ENCODE results near the gene SLC24A4. TPM values are rescaled to one million over a fixed set of nuclear protein-coding genes. Genes with fewer than 3 reads are reported as not detected.

The SLC24A4 gene
- total RNA-seq, 2 experiments from 2014 or later, result not detected

- intact Hi-C loops (cut with micrococcal nuclease), result no loop called here
- H3K27me3 Mint-ChIP-seq, result no peaks in the 10 kb centered on the region
- no peaks in the 10 kb centered on the region for H3K9me3 Mint-ChIP-seq
- ATAC-seq, result no peak
- H3K36me3 Mint-ChIP-seq (ENCODE audit: low read depth), result no peaks in the 10 kb centered on the region
- no peak overlapping the region for H3K4me3 Mint-ChIP-seq
- POLR2A ChIA-PET, result interaction anchor here (0.7 kb wide), 1 partner anchor 41 kb away, joined by 3 read pairs; no protein-coding TSS in a partner anchor
- CTCF ChIA-PET, result interaction anchor here (0.8 kb wide), 1 partner anchor 11 kb away, joined by 3 read pairs; no protein-coding TSS in a partner anchor
- no peak overlapping the region for H3K27ac Mint-ChIP-seq
- TF ChIP-seq CTCF (IDR thresholded peaks at IDR 0.05), result no peak
- DNase-seq, result no peak
- H3K4me1 Mint-ChIP-seq (ENCODE audit: low read depth), result peaks cover 6% of the 10 kb centered on the region
These were observed 166.7 kb downstream of the SLC24A4 start for GRCh38 chr14:92489394-92490238.

DNA sequence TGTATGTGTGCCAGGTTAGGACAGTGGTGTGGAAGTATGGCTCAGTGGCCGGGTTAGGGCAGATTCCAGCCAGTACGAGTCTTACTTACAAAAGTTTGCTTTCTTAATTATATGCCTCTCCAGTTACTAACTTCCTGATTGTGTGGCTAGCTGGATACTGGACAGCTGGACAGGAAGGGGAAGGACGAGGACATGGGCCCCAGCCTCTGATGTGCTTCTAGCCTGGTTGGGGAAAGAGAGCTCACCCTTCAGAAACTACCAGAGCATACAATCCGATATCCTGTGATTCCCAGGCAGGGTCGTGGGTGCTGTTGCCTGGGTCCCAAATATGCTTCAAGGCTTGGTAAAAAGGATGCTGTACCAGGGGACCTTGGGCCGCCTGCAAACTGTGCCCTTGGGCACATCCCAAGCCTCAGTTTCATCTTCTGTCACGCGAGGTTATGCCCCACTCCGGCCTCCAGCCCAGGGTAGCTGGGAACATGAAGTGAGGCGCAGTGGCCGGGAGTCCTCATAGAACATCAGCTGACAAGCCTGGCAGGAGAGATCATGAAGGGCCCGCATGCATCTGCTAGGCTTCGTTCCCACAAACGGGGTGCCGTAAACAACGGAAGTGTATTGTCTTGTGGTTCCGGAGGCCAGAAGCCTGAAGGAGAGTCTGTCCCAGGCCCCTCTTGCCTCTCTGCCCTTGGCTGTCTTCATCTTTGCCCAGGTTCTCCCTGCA, 167.4 kb downstream of the SLC24A4 start:
- no peak for ATAC-seq
- Mint-ChIP-seq H3K27ac (no peak overlapping the region), H3K4me3 (no peak overlapping the region), H3K4me1 (ENCODE audit: low read depth) (peaks cover 6% of the 10 kb centered on the region), H3K36me3 (ENCODE audit: low read depth) (no peaks in the 10 kb centered on the region), H3K9me3 (no peaks in the 10 kb centered on the region), H3K27me3 (no peaks in the 10 kb centered on the region)
- ChIA-PET POLR2A (no interaction called here), CTCF (no interaction called here)
- no peak for TF ChIP-seq CTCF (IDR thresholded peaks at IDR 0.05)
- DNase-seq, result no peak
- intact Hi-C loops (cut with micrococcal nuclease), result no loop called here

- Mint-ChIP-seq H3K4me1 (ENCODE audit: low read depth) (peaks cover 6% of the 10 kb centered on the region), H3K27ac (no peak overlapping the region), H3K4me3 (no peak overlapping the region), H3K36me3 (ENCODE audit: low read depth) (no peaks in the 10 kb centered on the region), H3K27me3 (no peaks in the 10 kb centered on the region), H3K9me3 (no peaks in the 10 kb centered on the region)
- POLR2A ChIA-PET, result no interaction called here
- intact Hi-C loops (cut with micrococcal nuclease), result no loop called here
- CTCF ChIA-PET, result no interaction called here
- no peak for DNase-seq
- no peak for ATAC-seq
- TF ChIP-seq CTCF (IDR thresholded peaks at IDR 0.05), result no peak
These were observed 168.8 kb downstream of the SLC24A4 start for GRCh38 chr14:92491782-92492181.

DNA sequence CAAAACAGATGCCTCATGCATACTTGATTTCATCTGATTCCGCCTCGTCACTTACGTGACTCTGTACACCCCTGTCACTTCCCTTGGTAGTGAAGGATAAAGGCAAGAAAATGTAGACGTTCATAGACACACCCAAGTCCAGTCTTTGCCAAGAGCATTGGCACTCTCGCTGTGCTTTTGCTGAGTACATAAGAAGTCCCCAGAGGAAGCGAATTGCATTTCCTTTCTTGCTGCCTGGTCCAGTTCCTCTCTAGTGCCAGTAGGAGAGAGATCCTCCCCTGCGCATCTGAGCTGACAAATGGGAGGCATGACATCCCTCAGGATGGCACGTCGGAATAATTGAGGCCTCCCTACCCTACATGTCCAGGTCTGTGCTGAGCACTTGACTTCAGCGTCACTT, 169.3 kb downstream of the SLC24A4 start:
- Mint-ChIP-seq H3K27me3 (no peaks in the 10 kb centered on the region), H3K27ac (no peak overlapping the region), H3K9me3 (no peaks in the 10 kb centered on the region), H3K4me1 (ENCODE audit: low read depth) (peaks cover 6% of the 10 kb centered on the region), H3K36me3 (ENCODE audit: low read depth) (no peaks in the 10 kb centered on the region), H3K4me3 (no peak overlapping the region)
- ATAC-seq (no peak), DNase-seq (no peak)
- intact Hi-C loops (cut with micrococcal nuclease), result no loop called here
- ChIA-PET POLR2A (no interaction called here), CTCF (no interaction called here)
- no peak for TF ChIP-seq CTCF (IDR thresholded peaks at IDR 0.05)

DNA sequence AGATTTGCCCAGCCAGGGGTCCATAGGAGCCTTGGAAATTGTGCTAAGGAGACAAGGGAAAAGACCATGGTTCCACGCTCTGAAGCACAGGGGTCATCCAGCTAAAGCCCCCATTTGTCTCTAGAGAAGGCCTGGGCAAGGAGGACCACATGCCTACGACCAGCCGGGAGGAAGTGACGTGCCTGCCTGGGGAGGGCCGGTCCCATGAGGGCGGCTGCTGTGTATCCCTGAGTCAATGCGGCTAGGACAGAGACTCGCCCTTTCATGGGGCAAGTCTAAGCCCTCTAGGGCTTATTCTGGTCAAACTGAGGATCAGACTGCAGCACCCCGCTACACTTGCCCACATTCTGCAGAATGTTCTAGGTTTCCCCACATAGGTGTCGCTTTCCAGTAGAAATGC, 170.1 kb downstream of the SLC24A4 start:
- intact Hi-C loops (cut with micrococcal nuclease), result no loop called here
- no peaks in the 10 kb centered on the region for H3K9me3 Mint-ChIP-seq
- CTCF ChIA-PET, result no interaction called here
- POLR2A ChIA-PET, result no interaction called here
- DNase-seq (no peak), ATAC-seq (no peak)
- H3K27me3 Mint-ChIP-seq, result no peaks in the 10 kb centered on the region
- TF ChIP-seq CTCF (IDR thresholded peaks at IDR 0.05), result no peak
- no peak overlapping the region for H3K27ac Mint-ChIP-seq
- no peak overlapping the region for H3K4me3 Mint-ChIP-seq
- H3K4me1 Mint-ChIP-seq (ENCODE audit: low read depth), result peaks cover 3% of the 10 kb centered on the region
- no peaks in the 10 kb centered on the region for H3K36me3 Mint-ChIP-seq (ENCODE audit: low read depth)
